Spleen (tissue), 11 donors: Measurements from ENCODE around the gene ULK2. TPM values are rescaled to one million over a fixed set of nuclear protein-coding genes. Genes with fewer than 3 reads are reported as not detected.

ENCODE experiments used
- DNase-seq: peaks from one replicate; pipeline ENCODE4 v3.0.0-alpha.2; 2020
- H3K27ac ChIP-seq, 8 donors: fragments of 200-600 bp; sonication (generic) in 7 of 8; 1 replicate in 4 of 8; 2 replicates in 4 of 8; pipeline versions ENCODE4 v1.5.0 to v1.8.0; 2016 to 2021; ENCODE audit warnings: inconsistent platforms in 4 of 8, mild to moderate bottlenecking in 4 of 8, moderate library complexity in 1 of 8
- H3K27me3 ChIP-seq, 7 donors: fragments of 200-600 bp; sonication (generic) in 6 of 7; replicated peaks in 1 of 7; 1 replicate in 4 of 7; 2 replicates in 3 of 7; pipeline versions ENCODE4 v1.5.0 to v1.8.0; 2016 to 2021; ENCODE audit warnings: inconsistent platforms in 3 of 7, mild to moderate bottlenecking in 1 of 7
- H3K36me3 ChIP-seq, 6 donors: fragments of 200-600 bp; sonication (generic) in 5 of 6; 1 replicate in 4 of 6; 2 replicates in 2 of 6; pipeline versions ENCODE4 v1.5.0 to v1.8.0; 2016 to 2021; ENCODE audit warnings: inconsistent platforms in 2 of 6
- H3K4me1 ChIP-seq, 6 donors: fragments of 200-600 bp; sonication (generic) in 5 of 6; 1 replicate in 3 of 6; 2 replicates in 3 of 6; pipeline versions ENCODE4 v1.5.0 to v1.8.0; 2016 to 2021; ENCODE audit warnings: inconsistent platforms in 3 of 6
- H3K4me3 ChIP-seq, 8 donors: fragments of 200-600 bp; sonication (generic) in 7 of 8; 1 replicate in 4 of 8; 2 replicates in 4 of 8; pipeline versions ENCODE4 v1.5.0 to v1.8.0; 2016 to 2021; ENCODE audit warnings: inconsistent platforms in 4 of 8, mild to moderate bottlenecking in 4 of 8, moderate library complexity in 2 of 8
- H3K9me3 ChIP-seq, 8 donors: fragments of 200-600 bp; sonication (generic) in 7 of 8; 1 replicate in 4 of 8; 2 replicates in 4 of 8; pipeline versions ENCODE4 v1.5.0 to v1.8.0; 2016 to 2021; ENCODE audit warnings: inconsistent platforms in 4 of 8
- POLR2A ChIP-seq, 3 donors: fragments of 450-650 bp; IDR thresholded peaks; one replicate each; pipeline ENCODE4 v1.5.1; 2017; ENCODE audit warnings: antibody characterized with exemption in 3 of 3, mild to moderate bottlenecking in 1 of 3
- POLR2AphosphoS5 ChIP-seq, 3 donors: sonication (generic); formaldehyde crosslinking; IDR thresholded peaks; one replicate each; pipeline ENCODE4 v1.5.1; 2017; ENCODE audit warnings: antibody characterized with exemption in 3 of 3
- WGBS, 5 donors: extraction: QIAGEN DNeasy Blood & Tissue Kit in 3 of 5; methylation state at CpG; one replicate each; pipeline versions ENCODE4 v1.1.5 to v1.1.7; 2013 to 2018; 5-methylcytosine and 5-hydroxymethylcytosine counted together
- intact Hi-C: fragments of 100-400 bp; cut with DNase I; formaldehyde crosslinking; loops from one replicate; pipeline ENCODE4 v1.15.0; 2023; ENCODE audit warnings: low total_unique reads
- polyA plus RNA-seq, 3 donors: library from polyadenylated mRNA; stranded (reverse); fragments of 200-250 nt; gene quantifications; one replicate each; pipeline ENCODE4 v1.2.1, GENCODE V29; 2013
- total RNA-seq, 7 donors: library from RNA; depleted of rRNA in 3 of 7; stranded (reverse); fragments of >200 nt in 3 of 7; fragmentation: NEBNext Ultra II Directional in 4 of 7; extraction: Animal tissue kit (Norgen Biotek cat#: 25700) in 4 of 7; gene quantifications; one replicate each; pipeline versions ENCODE4 v1.1.0 to v1.2.1, GENCODE V29; 2016 to 2021
- TF ChIP-seq, protein P1 (sequence below), 11 experiments: fragments of 200-600 bp in 7 of 11; fragments of 450-650 bp in 4 of 11; sonication (generic) in 4 of 11; IDR thresholded peaks in 8 of 11; conservative IDR thresholded peaks in 3 of 11; 1 replicate in 7 of 11; 2 replicates in 4 of 11; pipeline versions ENCODE4 v1.4.0 to v1.8.0; 2016 to 2021; ENCODE audit warnings: antibody characterized with exemption in 11 of 11, inconsistent platforms in 4 of 11, mild to moderate bottlenecking in 1 of 11
- donor health status: healthy with polysubstance abuse.
- donor health status: DM: no; HTN: no; CAD: no; lungs with moderate emphysema.
- donor health status: DM: no; HTN: no; CAD: no.
- donor health status: Bipolar disorder and iron deficiency.
- donor health status: healthy.
- donor health status: DM: no; HTN: no; CAD: no.
- donor health status: DM: yes; HTN: yes; CAD: no.

ULK2 gene
- total and polyA plus RNA-seq, 10 donors: 2.7 to 20.9 (median 14.0) TPM

- Histone ChIP-seq H3K4me3 (no peak overlapping the region), H3K36me3 (no peaks in the 10 kb centered on the region), H3K27ac (no peak overlapping the region), H3K4me1 (no peaks in the 10 kb centered on the region), H3K27me3 (no peaks in the 10 kb centered on the region), H3K9me3 (no peaks in the 10 kb centered on the region)
- no peak for DNase-seq
- TF ChIP-seq, protein P1, sequence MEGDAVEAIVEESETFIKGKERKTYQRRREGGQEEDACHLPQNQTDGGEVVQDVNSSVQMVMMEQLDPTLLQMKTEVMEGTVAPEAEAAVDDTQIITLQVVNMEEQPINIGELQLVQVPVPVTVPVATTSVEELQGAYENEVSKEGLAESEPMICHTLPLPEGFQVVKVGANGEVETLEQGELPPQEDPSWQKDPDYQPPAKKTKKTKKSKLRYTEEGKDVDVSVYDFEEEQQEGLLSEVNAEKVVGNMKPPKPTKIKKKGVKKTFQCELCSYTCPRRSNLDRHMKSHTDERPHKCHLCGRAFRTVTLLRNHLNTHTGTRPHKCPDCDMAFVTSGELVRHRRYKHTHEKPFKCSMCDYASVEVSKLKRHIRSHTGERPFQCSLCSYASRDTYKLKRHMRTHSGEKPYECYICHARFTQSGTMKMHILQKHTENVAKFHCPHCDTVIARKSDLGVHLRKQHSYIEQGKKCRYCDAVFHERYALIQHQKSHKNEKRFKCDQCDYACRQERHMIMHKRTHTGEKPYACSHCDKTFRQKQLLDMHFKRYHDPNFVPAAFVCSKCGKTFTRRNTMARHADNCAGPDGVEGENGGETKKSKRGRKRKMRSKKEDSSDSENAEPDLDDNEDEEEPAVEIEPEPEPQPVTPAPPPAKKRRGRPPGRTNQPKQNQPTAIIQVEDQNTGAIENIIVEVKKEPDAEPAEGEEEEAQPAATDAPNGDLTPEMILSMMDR (IDR thresholded peaks at IDR 0.05 in 8 of 11, conservative IDR thresholded peaks at IDR 0.05 in 3 of 11): no peak
- TF ChIP-seq POLR2AphosphoS5 (IDR thresholded peaks at IDR 0.05) (no peak), POLR2A (IDR thresholded peaks at IDR 0.05) (no peak)
- intact Hi-C loops: no loop called here
These were observed 18.4 kb upstream of the ULK2 start for GRCh38 chr17:19886116-19886515.

DNA sequence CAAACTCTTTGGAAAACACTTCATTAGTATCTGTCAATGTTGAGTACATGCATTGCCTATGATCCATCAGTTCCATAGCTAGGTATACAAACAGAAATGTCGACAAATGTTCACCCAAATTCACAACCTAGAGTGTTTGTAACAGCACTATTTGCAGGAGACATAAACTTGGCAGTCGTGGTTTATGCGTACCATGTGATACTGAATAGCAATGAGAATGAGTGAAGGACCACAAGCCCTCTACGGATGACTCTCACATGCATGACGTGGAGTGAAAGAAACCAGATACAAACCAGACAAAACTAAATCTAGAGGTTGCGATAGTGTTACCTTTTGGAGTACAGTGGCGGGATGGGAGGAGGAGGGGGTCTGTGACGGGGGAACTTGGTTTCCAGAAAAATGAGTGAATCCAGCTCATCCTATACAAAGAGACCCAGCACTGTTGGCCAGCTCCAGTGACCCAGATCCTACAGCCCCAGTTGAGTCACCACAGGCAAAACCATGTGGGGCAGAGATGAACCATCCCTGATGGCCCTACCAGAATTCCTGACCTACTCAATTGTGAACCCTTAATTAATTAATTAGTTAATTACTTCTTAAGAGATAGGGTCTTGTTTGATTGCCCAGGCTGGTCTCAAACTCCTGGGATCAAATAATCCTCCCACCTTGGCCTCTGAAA, 15.9 kb upstream of the ULK2 start:
- Histone ChIP-seq H3K9me3 (no peaks in the 10 kb centered on the region), H3K27ac (no peak overlapping the region), H3K27me3 (no peaks in the 10 kb centered on the region), H3K36me3 (no peaks in the 10 kb centered on the region), H3K4me1 (no peaks in the 10 kb centered on the region), H3K4me3 (no peak overlapping the region)
- WGBS, 5 donors: 82 to 89% (median 86%) methylated on average over 8 of the region's 8 CpGs
- TF ChIP-seq, protein P1 (IDR thresholded peaks at IDR 0.05 in 8 of 11, conservative IDR thresholded peaks at IDR 0.05 in 3 of 11): no peak
- no peak for TF ChIP-seq POLR2AphosphoS5 (IDR thresholded peaks at IDR 0.05)
- TF ChIP-seq POLR2A (IDR thresholded peaks at IDR 0.05): no peak
- intact Hi-C loops: no loop called here
- DNase-seq: peak; percentile 15

GRCh38 chr17:19880393-19880792, 12.7 kb upstream of the ULK2 start:
- peaks cover 0 to 27% (median 12%) of the 10 kb centered on the region in 6 donors for H3K4me1 ChIP-seq
- no peaks in the 10 kb centered on the region for H3K27me3 ChIP-seq
- no peaks in the 10 kb centered on the region for H3K9me3 ChIP-seq
- WGBS, 5 donors: 84 to 93% (median 85%) methylated on average over 4 of the region's 4 CpGs
- H3K27ac ChIP-seq: no peak overlapping the region
- DNase-seq: no peak
- no peaks in the 10 kb centered on the region for H3K36me3 ChIP-seq
- intact Hi-C loops: no loop called here
- TF ChIP-seq POLR2A (IDR thresholded peaks at IDR 0.05) (no peak), POLR2AphosphoS5 (IDR thresholded peaks at IDR 0.05) (no peak)
- TF ChIP-seq, protein P1 (IDR thresholded peaks at IDR 0.05 in 8 of 11, conservative IDR thresholded peaks at IDR 0.05 in 3 of 11): no peak
- H3K4me3 ChIP-seq: no peak overlapping the region

DNA sequence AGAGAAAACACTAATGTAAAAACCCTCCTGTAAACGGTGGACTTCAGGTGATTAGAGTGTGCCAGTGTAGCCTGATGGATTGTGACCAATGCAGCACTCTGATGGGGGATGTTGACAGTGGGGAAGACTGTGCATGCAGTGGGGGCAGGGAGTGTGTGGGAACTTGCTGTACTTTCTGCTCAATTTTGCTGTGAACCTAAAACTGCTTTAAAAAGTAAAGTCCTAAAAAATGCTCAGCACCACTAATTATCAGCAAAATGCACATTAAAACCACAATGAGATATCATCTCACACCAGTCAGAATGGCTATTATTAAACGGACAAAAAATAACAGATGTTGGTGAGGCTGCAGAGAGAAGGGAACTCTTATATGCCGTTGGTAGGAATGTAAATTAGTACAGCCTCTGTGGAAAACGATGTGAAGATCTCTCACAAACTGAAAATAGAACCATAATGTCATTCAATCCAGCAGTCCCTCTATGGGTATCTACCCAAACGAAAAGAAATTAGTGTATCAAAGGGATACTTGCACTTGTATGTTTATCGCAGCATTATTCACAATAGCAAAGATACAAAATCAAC, 9.7 kb upstream of the ULK2 start:
- Histone ChIP-seq H3K27ac (peak overlapping the region in 4 of 8 donors; percentile 42 to 78 (median 71)), H3K4me1 (peaks cover 0 to 29% (median 13%) of the 10 kb centered on the region in 6 donors), H3K27me3 (no peaks in the 10 kb centered on the region), H3K36me3 (no peaks in the 10 kb centered on the region), H3K9me3 (no peaks in the 10 kb centered on the region), H3K4me3 (no peak overlapping the region)
- TF ChIP-seq POLR2A (IDR thresholded peaks at IDR 0.05) (no peak), POLR2AphosphoS5 (IDR thresholded peaks at IDR 0.05) (no peak)
- TF ChIP-seq, protein P1 (IDR thresholded peaks at IDR 0.05 in 8 of 11, conservative IDR thresholded peaks at IDR 0.05 in 3 of 11): no peak
- 33 to 47% (median 40%) methylated on average over 6 of the region's 6 CpGs for WGBS, 5 donors
- intact Hi-C loops: no loop called here
- DNase-seq: peak; percentile 41
